ENCODE data around the gene LDHA.

LDHA gene

GRCh38 chr11:18368221-18368620 is 26.1 kb upstream of the LDHA start:
- no peak for FAIRE-seq
- TF ChIP-seq POLR2A (IDR thresholded peaks at IDR 0.05; ENCODE audit: low read depth, low read length): no peak
- no peak for TF ChIP-seq SPI1 (IDR thresholded peaks at IDR 0.05; ENCODE audit: low read depth, low read length)
- TF ChIP-seq TAF1 (IDR thresholded peaks at IDR 0.05; ENCODE audit: low read depth, low read length): no peak
- TF ChIP-seq POU2F2 (IDR thresholded peaks at IDR 0.05; ENCODE audit: low read depth, low read length): no peak
- no peak for TF ChIP-seq POLR2AphosphoS5 (IDR thresholded peaks at IDR 0.05; ENCODE audit: low read depth, low read length)
- TF ChIP-seq PAX5 (IDR thresholded peaks at IDR 0.05; ENCODE audit: insufficient read depth, low read length, severe bottlenecking): no peak
- DNase-seq (ENCODE audit: insufficient read length, low spot score): no peak

GRCh38 chr11:18369398-18369797 is 25.0 kb upstream of the LDHA start:
- DNase-seq (ENCODE audit: insufficient read length, low spot score) (no peak), FAIRE-seq (no peak)
- TF ChIP-seq POLR2A (IDR thresholded peaks at IDR 0.05; ENCODE audit: low read depth, low read length): no peak
- no peak for TF ChIP-seq POLR2AphosphoS5 (IDR thresholded peaks at IDR 0.05; ENCODE audit: low read depth, low read length)
- TF ChIP-seq POU2F2 (IDR thresholded peaks at IDR 0.05; ENCODE audit: low read depth, low read length): no peak
- no peak for TF ChIP-seq TAF1 (IDR thresholded peaks at IDR 0.05; ENCODE audit: low read depth, low read length)
- TF ChIP-seq SPI1 (IDR thresholded peaks at IDR 0.05; ENCODE audit: low read depth, low read length): no peak
- TF ChIP-seq PAX5 (IDR thresholded peaks at IDR 0.05; ENCODE audit: insufficient read depth, low read length, severe bottlenecking): no peak

- FAIRE-seq (no peak), DNase-seq (ENCODE audit: insufficient read length, low spot score) (no peak)
- TF ChIP-seq TAF1 (IDR thresholded peaks at IDR 0.05; ENCODE audit: low read depth, low read length): no peak
- TF ChIP-seq SPI1 (IDR thresholded peaks at IDR 0.05; ENCODE audit: low read depth, low read length): no peak
- no peak for TF ChIP-seq POLR2AphosphoS5 (IDR thresholded peaks at IDR 0.05; ENCODE audit: low read depth, low read length)
- no peak for TF ChIP-seq PAX5 (IDR thresholded peaks at IDR 0.05; ENCODE audit: insufficient read depth, low read length, severe bottlenecking)
- TF ChIP-seq POU2F2 (IDR thresholded peaks at IDR 0.05; ENCODE audit: low read depth, low read length): no peak
- no peak for TF ChIP-seq POLR2A (IDR thresholded peaks at IDR 0.05; ENCODE audit: low read depth, low read length)
Observed at GRCh38 chr11:18371279-18371678, 23.1 kb upstream of the LDHA start.

GRCh38 chr11:18372201-18372600 is 22.2 kb upstream of the LDHA start:
- FAIRE-seq (no peak), DNase-seq (ENCODE audit: insufficient read length, low spot score) (no peak)
- TF ChIP-seq POLR2A (IDR thresholded peaks at IDR 0.05; ENCODE audit: low read depth, low read length): no peak
- TF ChIP-seq TAF1 (IDR thresholded peaks at IDR 0.05; ENCODE audit: low read depth, low read length): no peak
- TF ChIP-seq POU2F2 (IDR thresholded peaks at IDR 0.05; ENCODE audit: low read depth, low read length): no peak
- TF ChIP-seq POLR2AphosphoS5 (IDR thresholded peaks at IDR 0.05; ENCODE audit: low read depth, low read length): no peak
- no peak for TF ChIP-seq PAX5 (IDR thresholded peaks at IDR 0.05; ENCODE audit: insufficient read depth, low read length, severe bottlenecking)
- TF ChIP-seq SPI1 (IDR thresholded peaks at IDR 0.05; ENCODE audit: low read depth, low read length): no peak

- FAIRE-seq: no peak
- DNase-seq (ENCODE audit: insufficient read length, low spot score): no peak
- TF ChIP-seq POLR2A (IDR thresholded peaks at IDR 0.05; ENCODE audit: low read depth, low read length) (no peak), PAX5 (IDR thresholded peaks at IDR 0.05; ENCODE audit: insufficient read depth, low read length, severe bottlenecking) (no peak), POLR2AphosphoS5 (IDR thresholded peaks at IDR 0.05; ENCODE audit: low read depth, low read length) (no peak), POU2F2 (IDR thresholded peaks at IDR 0.05; ENCODE audit: low read depth, low read length) (no peak), TAF1 (IDR thresholded peaks at IDR 0.05; ENCODE audit: low read depth, low read length) (no peak), SPI1 (IDR thresholded peaks at IDR 0.05; ENCODE audit: low read depth, low read length) (no peak)
Observed at GRCh38 chr11:18374956-18375355, 19.4 kb upstream of the LDHA start.

- no peak for FAIRE-seq
Observed at GRCh38 chr11:18375941-18376340, 18.4 kb upstream of the LDHA start.

GRCh38 chr11:18379201-18379600 is 15.2 kb upstream of the LDHA start:
- FAIRE-seq: no peak
- TF ChIP-seq SPI1 (IDR thresholded peaks at IDR 0.05; ENCODE audit: low read depth, low read length): no peak
- TF ChIP-seq POLR2A (IDR thresholded peaks at IDR 0.05; ENCODE audit: low read depth, low read length): no peak
- no peak for TF ChIP-seq POU2F2 (IDR thresholded peaks at IDR 0.05; ENCODE audit: low read depth, low read length)
- no peak for TF ChIP-seq PAX5 (IDR thresholded peaks at IDR 0.05; ENCODE audit: insufficient read depth, low read length, severe bottlenecking)
- no peak for TF ChIP-seq TAF1 (IDR thresholded peaks at IDR 0.05; ENCODE audit: low read depth, low read length)
- TF ChIP-seq POLR2AphosphoS5 (IDR thresholded peaks at IDR 0.05; ENCODE audit: low read depth, low read length): no peak
- no peak for DNase-seq (ENCODE audit: insufficient read length, low spot score)

More at GRCh38 chr11:18375941-18376340, 18.4 kb upstream of the LDHA start:
- TF ChIP-seq PAX5 (IDR thresholded peaks at IDR 0.05; ENCODE audit: insufficient read depth, low read length, severe bottlenecking): no peak
- no peak for TF ChIP-seq POLR2AphosphoS5 (IDR thresholded peaks at IDR 0.05; ENCODE audit: low read depth, low read length)
- no peak for TF ChIP-seq POU2F2 (IDR thresholded peaks at IDR 0.05; ENCODE audit: low read depth, low read length)
- TF ChIP-seq POLR2A (IDR thresholded peaks at IDR 0.05; ENCODE audit: low read depth, low read length): no peak
- TF ChIP-seq TAF1 (IDR thresholded peaks at IDR 0.05; ENCODE audit: low read depth, low read length): no peak
- TF ChIP-seq SPI1 (IDR thresholded peaks at IDR 0.05; ENCODE audit: low read depth, low read length): no peak
- no peak for DNase-seq (ENCODE audit: insufficient read length, low spot score)

GRCh38 chr11:18383388-18384156 is 10.8 kb upstream of the LDHA start:
- peak; percentile 43 for DNase-seq (ENCODE audit: insufficient read length, low spot score)
- FAIRE-seq: peak; percentile 81
- TF ChIP-seq TAF1 (IDR thresholded peaks at IDR 0.05; ENCODE audit: low read depth, low read length) (no peak), SPI1 (IDR thresholded peaks at IDR 0.05; ENCODE audit: low read depth, low read length) (0 out of 2 replicates have a peak, but pooled peaks have one; percentile 12)

GRCh38 chr11:18384157-18384641 is 10.2 kb upstream of the LDHA start:
- TF ChIP-seq PAX5 (IDR thresholded peaks at IDR 0.05; ENCODE audit: insufficient read depth, low read length, severe bottlenecking) (no peak), POU2F2 (IDR thresholded peaks at IDR 0.05; ENCODE audit: low read depth, low read length) (no peak), TAF1 (IDR thresholded peaks at IDR 0.05; ENCODE audit: low read depth, low read length) (peak; percentile 57), POLR2A (IDR thresholded peaks at IDR 0.05; ENCODE audit: low read depth, low read length) (peak; percentile 67; the same call in 1 of the 2 replicates), POLR2AphosphoS5 (IDR thresholded peaks at IDR 0.05; ENCODE audit: low read depth, low read length) (peak; percentile 38; the same call in 1 of the 2 replicates), SPI1 (IDR thresholded peaks at IDR 0.05; ENCODE audit: low read depth, low read length) (peak; percentile 44)
- FAIRE-seq (no peak), DNase-seq (ENCODE audit: insufficient read length, low spot score) (no peak)

All from GM12891 (cell line).